ENCODE measurements around the gene SLK.

SLK gene

GRCh38 chr10:103966671-103967447 is at the start of gene SLK:
SLK (plus strand) TSS chr10:103967140; CDS start chr10:103967746, 606 bp downstream.
- no peak for TF ChIP-seq CTCF (IDR thresholded peaks at IDR 0.05; ENCODE audit: low read depth, low read length)
- peak within 1 kb of the TSS; percentile 72 to 86 for H3K4me3 ChIP-seq (replicated peaks in 1 of 2; ENCODE audit: low read depth in 2 of 2, low read length in 2 of 2)
- peak; percentile 79 to 89 for DNase-seq (ENCODE audit: low read depth in 2 of 2)

GRCh38 chr10:103917302-103918052 is 49.5 kb upstream of the SLK start:
- TF ChIP-seq CTCF (IDR thresholded peaks at IDR 0.05; ENCODE audit: low read depth, low read length), result no peak
- H3K4me3 ChIP-seq (replicated peaks in 1 of 2; ENCODE audit: low read depth in 2 of 2, low read length in 2 of 2), result peak overlapping the region; percentile 73 to 74
- DNase-seq (ENCODE audit: low read depth in 2 of 2), result no peak

GRCh38 chr10:103918053-103918846 is 48.7 kb upstream of the SLK start, which contains the start of gene STN1:
STN1 (minus strand) TSS chr10:103918184; CDS start chr10:103917594, 590 bp downstream.
- no peak for TF ChIP-seq CTCF (IDR thresholded peaks at IDR 0.05; ENCODE audit: low read depth, low read length)

GRCh38 chr10:103919648-103920025 is 47.3 kb upstream of the SLK start:
- H3K4me3 ChIP-seq (replicated peaks in 1 of 2; ENCODE audit: low read depth in 2 of 2, low read length in 2 of 2), result no peak overlapping the region
- DNase-seq (ENCODE audit: low read depth in 2 of 2), result no peak
- TF ChIP-seq CTCF (IDR thresholded peaks at IDR 0.05; ENCODE audit: low read depth, low read length), result no peak

More at GRCh38 chr10:103918053-103918846, 48.7 kb upstream of the SLK start, which contains the start of gene STN1:
- peak within 1 kb of the TSS; percentile 73 to 74 for H3K4me3 ChIP-seq (replicated peaks in 1 of 2; ENCODE audit: low read depth in 2 of 2, low read length in 2 of 2)
- DNase-seq (ENCODE audit: low read depth in 2 of 2), result peak; percentile 96 to 99

GRCh38 chr10:103921248-103921647 is 45.7 kb upstream of the SLK start:
- no peak overlapping the region for H3K4me3 ChIP-seq (replicated peaks in 1 of 2; ENCODE audit: low read depth in 2 of 2, low read length in 2 of 2)
- no peak for DNase-seq (ENCODE audit: low read depth in 2 of 2)
- no peak for TF ChIP-seq CTCF (IDR thresholded peaks at IDR 0.05; ENCODE audit: low read depth, low read length)

GRCh38 chr10:103921750-103922195 is 45.2 kb upstream of the SLK start:
- no peak for TF ChIP-seq CTCF (IDR thresholded peaks at IDR 0.05; ENCODE audit: low read depth, low read length)
- H3K4me3 ChIP-seq (replicated peaks in 1 of 2; ENCODE audit: low read depth in 2 of 2, low read length in 2 of 2), result no peak overlapping the region
- peak; percentile 29 to 39 for DNase-seq (ENCODE audit: low read depth in 2 of 2)

All from cardiac fibroblast (primary cell).